Smooth muscle cell of the brain vasculature (primary cell): ENCODE measurements around the gene ADSS1.

ENCODE experiments used
- DNase-seq: peaks from one replicate; pipeline ENCODE4 v3.0.0-alpha.2; 2012; ENCODE audit warnings: low read depth, low spot score

The ADSS1 gene

DNA sequence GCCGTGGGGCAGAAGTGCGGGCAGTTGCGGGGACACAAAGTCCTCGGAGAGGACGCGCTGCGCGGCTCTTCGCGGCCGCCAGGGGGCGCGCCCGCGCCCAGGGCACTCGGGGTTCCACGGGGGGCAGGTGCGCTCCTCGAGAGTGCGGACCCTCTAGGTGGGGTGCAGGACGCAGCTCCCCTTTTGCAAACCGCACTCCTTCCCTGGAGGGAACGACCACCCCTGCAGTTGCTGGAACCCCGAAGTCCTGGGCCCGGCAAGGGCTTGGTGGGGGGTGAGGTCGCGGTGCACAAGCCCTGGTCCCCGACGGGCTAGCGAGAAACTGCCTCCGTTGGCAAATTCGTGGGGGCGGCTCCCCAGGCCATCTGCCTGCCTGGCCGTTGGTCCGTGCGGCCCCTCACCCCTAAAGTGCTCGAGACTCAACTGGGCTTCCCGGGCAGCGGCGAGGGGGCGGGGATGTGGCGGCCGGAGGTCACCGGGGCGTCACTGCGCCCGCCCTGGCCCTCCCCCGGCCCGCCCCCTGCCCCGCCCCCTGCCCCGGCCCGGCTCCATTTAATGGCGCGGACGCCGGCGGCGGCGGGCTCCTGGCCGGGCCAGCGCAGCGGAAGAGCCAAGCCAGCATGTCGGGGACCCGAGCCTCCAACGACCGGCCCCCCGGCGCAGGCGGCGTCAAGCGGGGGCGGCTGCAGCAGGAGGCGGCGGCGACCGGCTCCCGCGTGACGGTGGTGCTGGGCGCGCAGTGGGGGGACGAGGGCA lies at the start of gene ADSS1:
Gene ADSS1 (plus strand): TSS at position 579 of the 756 bp plus-strand sequence. CDS start 42 bp downstream, at position 621.
- no peak for DNase-seq

GRCh38 chr14:104675447-104675846 lies 48.6 kb upstream of the ADSS1 start:
- DNase-seq, result no peak

GRCh38 chr14:104676130-104676693 lies 47.8 kb upstream of the ADSS1 start:
- DNase-seq, result no peak

GRCh38 chr14:104676694-104677511 lies 47.1 kb upstream of the ADSS1 start:
- no peak for DNase-seq

- no peak for DNase-seq
These were observed 46.3 kb upstream of the ADSS1 start for GRCh38 chr14:104677512-104678332.

GRCh38 chr14:104678346-104678745 lies 45.7 kb upstream of the ADSS1 start:
- DNase-seq, result no peak

- DNase-seq, result no peak
These were observed 44.9 kb upstream of the ADSS1 start for GRCh38 chr14:104678901-104679705.

DNA sequence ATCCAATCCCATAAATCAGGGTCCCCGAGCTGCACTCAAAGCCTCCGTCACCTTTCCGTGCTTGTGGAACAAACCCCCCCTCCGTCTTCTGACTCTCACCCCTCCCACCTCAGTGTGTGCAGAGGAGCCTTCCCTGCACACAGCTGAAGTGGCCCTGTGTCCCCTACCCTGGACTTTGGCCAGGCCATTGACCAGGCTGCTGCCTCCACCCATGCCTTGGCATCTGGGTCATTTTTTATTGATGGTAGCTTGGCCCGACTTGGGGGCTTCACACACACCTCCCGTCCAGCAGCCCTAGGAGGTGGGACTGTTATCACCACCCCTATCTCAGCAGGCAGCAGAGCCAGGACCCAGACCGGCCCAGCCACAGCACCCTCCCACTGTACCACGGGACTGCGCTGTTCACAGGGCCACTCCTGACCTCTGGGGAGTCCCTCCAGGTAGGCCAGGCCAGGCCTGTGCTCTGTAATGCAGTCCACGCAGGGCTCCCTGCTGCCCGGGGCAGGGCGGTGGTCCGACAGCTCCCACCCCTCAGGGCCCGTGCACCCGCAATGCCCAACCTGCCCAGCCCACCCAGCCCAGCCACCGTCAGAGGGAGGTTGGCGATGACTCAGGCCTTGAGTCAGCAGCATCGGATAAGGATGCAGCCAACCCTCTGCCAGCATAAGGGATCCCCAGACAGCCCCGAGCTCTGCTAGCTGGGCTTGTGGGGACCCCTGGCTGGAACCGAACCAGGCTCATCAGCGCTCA lies 43.8 kb upstream of the ADSS1 start:
- no peak for DNase-seq

DNA sequence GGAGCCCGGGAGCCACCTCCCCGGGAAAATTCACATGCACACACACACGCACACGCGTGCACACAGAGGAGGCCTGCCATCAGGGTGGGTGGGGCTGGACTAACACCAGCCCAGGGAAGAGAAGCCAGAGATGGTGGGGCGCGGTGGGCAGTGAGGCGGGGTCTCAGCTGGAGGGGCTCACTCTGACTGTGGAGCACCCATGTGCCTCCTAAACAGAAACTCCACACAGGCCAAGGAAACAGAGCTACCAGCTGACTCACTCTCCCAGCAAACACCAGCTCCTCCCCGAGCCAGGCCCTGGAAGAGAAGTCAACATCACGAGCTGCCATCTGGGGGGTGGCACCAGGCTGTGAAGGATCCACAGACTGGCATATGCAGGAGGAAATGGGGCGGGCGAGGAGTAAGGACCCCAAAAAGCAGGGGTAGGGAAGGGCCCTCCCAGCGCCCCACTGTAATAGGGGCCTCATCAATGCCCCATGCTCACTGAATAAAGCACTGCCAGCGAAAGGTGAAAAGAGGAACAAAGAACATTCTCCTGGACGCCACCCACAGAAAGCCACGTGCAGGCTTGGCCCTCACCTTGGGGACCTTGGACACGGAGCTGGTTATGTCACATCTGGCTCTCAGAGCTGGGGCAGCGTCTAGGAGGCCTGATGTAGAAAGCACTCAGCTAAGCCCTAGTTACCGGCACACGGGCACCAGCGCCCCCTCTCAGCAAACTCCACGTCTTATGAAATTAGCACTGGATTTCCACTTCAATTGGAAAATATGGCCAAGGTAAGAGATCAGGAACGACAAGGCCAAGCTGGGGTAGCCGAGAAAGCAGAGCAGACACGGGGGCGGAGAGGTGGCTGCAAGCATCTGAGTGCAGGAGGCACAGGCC lies 43.0 kb upstream of the ADSS1 start:
- DNase-seq, result no peak

- DNase-seq, result no peak
These were observed 42.3 kb upstream of the ADSS1 start for GRCh38 chr14:104681689-104682074.

DNA sequence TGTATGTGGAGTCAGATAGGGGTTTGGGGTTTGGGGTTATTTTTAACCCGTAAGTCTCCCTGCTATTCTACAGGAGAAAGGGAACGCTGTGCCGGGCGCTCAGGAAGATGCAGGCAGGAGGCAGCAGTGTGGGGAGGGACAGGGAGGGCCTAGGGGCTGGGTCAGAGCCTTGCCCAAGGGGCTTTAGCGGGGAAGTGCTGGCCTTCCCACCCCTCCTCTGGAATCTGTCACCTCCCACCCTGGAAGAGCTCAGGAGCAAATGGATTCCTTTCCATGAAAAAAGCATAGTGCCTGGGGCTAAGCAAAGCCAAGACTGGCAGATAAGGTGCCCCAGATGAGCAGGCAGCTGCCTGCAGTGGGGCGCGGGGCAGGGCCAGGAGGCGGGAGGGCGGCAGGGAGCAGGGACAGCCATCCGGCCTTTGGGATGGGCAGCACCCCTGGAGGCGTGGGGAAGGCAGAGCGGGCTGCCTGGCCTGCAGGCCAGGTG lies 41.9 kb upstream of the ADSS1 start:
- no peak for DNase-seq

DNA sequence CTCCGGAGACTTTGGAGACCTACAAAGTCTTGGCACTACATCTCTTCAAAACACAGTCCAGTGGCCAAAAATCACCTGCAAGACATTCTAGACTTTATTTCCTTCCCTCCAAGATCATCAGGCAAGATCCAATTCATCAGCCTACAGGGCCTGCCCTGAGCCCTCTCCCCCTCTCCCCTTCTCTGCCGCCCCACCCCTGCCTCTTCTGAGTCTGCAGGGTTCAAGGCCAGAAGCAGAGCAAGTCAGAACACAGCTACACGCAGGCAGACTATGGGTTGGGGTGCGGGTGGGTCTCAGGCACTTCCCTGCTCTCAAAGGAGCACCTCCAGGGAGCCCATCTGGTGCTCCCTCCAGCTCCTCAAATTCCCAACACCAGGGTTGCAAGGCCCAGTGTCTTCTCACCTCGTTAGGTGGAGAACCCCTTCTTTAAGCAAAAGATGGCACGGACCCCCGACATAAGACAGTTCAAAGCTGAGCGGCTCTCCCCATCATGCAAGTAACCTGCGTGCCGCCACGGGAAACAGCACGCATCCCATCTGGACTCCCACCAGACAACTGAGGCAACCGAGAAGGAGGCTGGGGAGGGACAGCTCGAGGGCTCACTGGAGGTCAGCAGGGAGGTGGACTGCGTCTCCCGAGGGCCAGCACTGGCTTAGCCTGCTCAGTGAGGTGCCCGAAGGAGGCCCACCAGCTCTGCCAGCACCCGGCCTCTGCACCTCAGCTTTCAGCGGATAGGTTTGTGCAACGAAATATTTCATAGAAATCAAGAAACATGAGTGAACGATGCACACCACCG lies 40.2 kb upstream of the ADSS1 start:
- no peak for DNase-seq

DNA sequence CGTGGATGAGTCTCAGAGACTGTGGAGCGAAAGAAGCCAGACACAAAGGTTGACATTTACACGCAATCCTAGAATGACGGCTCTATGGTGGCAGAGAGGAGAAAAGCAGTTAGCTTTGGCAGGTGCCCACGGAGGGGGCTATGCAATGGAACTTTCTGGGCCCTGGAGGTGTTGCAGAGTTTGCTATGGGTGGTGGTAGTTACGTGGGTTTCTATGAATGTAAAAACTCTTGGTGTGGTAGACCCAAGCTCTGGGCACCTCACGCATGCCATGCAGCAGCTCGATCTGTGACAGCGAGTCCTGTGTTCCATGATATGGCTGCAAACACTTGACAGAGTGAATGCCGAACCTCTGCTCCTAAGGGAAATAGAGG lies 39.6 kb upstream of the ADSS1 start:
- DNase-seq, result no peak

GRCh38 chr14:104685216-104685997 lies 38.6 kb upstream of the ADSS1 start:
- no peak for DNase-seq

DNA sequence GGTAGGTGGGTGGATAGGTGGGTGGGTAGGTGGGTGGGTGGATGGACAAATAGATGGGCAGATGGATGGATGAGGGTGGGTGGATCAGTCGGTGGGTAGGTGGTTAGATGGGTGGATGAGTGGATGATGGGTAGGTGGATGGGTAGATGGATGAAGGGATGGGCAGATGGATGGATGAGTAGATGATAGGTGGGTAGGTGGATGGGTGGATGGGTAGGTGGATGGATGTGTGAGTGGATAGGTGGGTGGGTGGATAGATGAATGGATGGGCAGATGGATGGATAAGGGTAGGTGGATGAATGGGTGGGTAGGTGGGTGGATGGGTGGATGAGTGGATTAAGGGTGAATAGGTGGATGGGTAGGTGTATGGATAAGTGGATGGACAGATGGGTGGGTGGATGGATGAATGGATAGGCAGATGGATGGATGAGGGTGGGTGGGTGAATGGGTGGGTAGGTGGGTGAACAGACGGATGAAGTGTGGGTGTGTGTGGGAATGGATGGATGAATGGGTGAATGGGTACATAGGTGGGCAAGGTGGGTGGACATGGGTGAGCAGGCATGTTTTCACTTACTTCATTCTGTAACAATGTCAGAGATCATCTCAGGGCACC lies 37.9 kb upstream of the ADSS1 start:
- DNase-seq, result no peak

- no peak for DNase-seq
These were observed 37.2 kb upstream of the ADSS1 start for GRCh38 chr14:104686624-104687517.
